ENCODE results near the gene ADCY7.

DNA sequence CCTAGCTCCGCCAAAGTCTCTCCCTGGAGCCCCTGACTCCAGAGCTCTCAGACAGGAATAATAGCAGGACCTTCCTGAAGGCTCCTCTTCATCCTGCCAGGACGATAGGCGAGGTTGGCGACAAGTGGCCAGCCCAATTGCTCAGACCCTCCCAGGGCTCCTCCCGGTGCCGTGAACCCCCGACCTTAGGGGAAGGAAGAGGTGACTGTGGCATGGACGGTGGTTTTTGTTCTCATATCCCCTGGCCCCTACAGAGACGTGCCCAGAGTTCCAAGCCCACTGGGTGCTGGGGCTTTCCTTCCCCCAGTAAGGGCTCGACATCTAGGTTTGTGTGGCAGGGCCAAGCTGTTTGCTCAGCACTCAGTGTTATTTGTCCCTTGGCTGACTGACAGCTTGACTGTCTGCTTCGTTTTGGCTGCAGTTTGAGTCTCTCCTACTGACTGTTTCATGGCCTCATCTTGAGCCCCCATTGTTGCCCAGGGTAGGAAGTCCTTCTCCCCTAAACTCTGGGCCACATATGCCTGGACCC is 4.6 kb upstream of the ADCY7 start:
- no peak for TF ChIP-seq EP300 (IDR thresholded peaks at IDR 0.05)
- no peak for TF ChIP-seq POLR2A (IDR thresholded peaks at IDR 0.05)
